Measurements from ENCODE around the gene ATP1A1. TPM values are rescaled to one million over a fixed set of nuclear protein-coding genes. Genes with fewer than 3 reads are reported as not detected.

Gene ATP1A1
- total RNA-seq, 4 donors from 2014 or later = 88.5 to 222 (median 156) TPM

DNA sequence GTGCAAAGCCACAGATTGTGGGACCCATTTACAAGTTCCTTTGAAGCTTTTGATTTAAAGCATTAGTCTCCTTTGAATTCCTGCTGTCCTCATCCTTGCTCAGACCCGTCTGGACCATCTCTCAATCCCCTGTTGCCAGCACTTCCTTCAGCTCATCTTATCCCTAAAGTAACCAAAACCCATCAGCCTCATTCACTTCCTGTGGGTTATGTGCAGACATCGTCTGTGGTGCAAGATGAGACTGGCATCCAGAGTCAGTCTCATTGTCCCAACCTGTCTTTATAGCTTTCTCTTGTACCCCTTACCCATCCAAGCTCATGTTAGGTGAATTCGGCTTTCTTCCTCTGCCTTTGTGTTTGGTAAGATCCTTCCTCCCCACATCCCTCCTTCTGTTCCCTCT is 29.3 kb downstream of the ATP1A1 start:
- TF ChIP-seq, protein P1, sequence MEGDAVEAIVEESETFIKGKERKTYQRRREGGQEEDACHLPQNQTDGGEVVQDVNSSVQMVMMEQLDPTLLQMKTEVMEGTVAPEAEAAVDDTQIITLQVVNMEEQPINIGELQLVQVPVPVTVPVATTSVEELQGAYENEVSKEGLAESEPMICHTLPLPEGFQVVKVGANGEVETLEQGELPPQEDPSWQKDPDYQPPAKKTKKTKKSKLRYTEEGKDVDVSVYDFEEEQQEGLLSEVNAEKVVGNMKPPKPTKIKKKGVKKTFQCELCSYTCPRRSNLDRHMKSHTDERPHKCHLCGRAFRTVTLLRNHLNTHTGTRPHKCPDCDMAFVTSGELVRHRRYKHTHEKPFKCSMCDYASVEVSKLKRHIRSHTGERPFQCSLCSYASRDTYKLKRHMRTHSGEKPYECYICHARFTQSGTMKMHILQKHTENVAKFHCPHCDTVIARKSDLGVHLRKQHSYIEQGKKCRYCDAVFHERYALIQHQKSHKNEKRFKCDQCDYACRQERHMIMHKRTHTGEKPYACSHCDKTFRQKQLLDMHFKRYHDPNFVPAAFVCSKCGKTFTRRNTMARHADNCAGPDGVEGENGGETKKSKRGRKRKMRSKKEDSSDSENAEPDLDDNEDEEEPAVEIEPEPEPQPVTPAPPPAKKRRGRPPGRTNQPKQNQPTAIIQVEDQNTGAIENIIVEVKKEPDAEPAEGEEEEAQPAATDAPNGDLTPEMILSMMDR (IDR thresholded peaks at IDR 0.05; ENCODE audit: low read depth) = no peak

DNA sequence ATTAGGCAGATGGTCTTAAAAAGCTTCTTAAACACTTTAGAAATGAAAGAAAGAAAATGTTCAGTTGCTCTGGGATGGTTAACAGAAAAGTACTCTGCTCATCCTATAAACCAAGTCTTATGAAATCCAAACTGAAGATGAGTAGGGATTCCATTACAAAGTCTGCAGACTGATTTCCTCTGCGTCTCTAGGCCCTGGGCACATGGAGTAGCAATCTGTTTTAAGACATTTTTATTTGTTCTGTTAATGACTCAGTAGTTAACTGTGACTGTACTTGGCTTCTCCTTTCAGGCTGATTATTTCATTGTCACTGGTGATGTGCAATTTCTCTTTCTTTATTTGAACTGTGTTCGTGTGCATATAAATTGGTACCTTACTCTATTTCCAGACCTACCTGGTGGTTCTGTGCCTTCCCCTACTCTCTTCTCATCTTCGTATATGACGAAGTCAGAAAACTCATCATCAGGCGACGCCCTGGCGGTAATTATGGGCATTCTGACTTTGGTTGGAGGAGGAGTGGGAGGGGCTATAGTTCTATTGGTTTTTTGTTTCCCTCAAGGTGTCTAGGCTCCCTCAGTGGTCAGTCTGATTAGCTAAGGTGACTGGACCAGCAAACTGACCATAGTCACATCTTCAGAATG is 30.6 kb downstream of the ATP1A1 start:
- TF ChIP-seq, protein P1 (IDR thresholded peaks at IDR 0.05; ENCODE audit: low read depth) = no peak

DNA sequence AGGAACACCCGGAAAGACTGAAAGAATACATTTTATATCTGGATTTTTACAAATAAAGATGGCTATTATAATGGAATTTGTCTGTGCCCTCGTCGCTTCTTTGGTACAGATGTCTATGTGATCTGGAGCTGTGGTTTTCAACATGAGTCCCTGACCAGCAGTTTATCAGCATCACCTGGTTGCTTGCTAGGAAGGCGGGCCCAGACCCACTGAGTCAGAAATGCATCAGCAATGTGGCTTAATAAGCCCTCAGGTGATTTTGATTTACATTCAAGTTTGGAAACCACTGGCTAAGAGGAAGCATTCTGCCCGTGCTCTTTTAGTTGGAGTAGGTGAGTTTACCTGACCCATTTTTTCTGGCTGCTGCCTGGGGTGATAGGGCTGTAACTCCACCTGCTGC is 31.7 kb downstream of the ATP1A1 start:
- TF ChIP-seq, protein P1 (IDR thresholded peaks at IDR 0.05; ENCODE audit: low read depth) = no peak

DNA sequence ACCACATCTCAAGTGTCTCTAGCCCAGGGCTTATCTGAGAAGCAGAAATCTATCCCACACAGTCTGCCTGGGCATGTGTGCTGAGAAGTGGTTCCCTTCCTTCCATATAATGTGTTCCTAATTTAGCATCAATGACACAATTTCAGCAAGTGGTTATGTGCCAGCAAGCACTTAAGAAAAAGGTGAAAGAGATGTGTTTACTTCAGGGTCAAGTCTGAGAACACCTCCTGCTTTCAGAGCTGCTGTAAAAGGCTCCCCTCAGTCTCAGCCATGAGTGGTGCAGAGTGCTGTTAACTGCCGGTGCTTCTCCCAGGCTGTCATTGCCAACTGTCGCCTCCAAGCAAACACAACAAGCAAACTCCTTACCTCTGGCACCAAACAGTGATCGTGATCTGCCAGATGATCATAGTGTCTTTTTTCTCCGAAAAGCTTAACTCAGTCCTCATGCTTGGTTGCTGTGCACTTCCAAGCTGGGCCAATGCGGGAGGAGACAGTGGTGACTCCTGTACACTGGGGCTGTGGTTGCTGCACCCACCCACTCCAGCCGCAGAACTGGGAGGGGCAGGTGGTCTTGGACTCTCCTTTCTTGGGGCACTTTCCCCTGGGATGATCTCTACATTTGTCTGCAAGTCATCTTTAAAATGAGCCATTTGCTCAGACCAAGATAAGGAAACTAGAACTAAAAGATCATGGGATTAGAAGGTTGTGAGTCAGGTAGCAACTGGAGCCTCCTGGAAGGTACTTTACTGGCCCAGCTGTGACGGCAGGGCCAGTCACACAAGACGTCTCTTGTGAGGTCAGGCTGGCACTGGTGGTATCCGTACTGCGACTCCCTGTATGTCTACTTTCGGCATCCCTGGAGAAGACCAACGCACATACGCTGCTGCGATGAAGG is 32.4 kb downstream of the ATP1A1 start:
- TF ChIP-seq, protein P1 (IDR thresholded peaks at IDR 0.05; ENCODE audit: low read depth) = no peak

DNA sequence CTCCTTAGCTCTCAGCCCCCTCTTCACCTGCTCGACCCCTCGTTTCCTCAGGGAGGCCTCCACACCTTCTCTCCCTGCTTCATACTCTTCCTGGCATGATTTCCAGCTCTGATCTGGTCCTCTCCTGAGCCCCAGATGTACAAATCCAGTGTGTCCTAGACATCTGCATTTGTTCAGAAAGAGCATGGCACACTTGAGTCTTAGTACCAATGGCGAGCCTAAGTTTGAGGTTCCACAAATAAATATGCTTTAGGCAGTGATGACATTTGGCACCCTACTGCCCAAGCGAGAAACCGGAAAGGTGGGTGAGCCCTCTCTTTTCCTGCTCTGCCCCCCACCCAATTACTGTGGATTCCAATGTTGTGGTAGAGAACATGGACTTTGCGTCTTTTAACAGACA is 34.0 kb downstream of the ATP1A1 start:
- TF ChIP-seq, protein P1 (IDR thresholded peaks at IDR 0.05; ENCODE audit: low read depth) = no peak

DNA sequence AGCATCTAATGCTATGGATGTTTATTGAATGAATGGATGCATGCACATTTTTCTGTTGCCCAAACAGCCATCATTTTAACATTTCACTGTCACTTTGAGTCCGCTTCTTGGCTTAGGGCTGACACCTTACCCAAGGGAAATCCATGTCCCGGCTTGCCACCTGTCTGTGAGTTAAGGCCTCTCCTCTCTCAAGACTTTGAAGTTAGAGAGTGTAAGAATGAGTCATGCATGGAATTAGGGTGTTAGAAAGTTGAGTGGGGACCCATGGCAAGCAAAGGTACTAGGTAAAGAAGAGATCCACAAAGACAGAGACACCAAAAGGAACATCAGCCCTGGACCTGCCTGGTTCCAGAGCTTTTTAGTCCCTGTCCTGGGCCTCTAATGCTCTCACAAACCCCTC is 35.1 kb downstream of the ATP1A1 start:
- TF ChIP-seq, protein P1 (IDR thresholded peaks at IDR 0.05; ENCODE audit: low read depth) = no peak

Data from subcutaneous adipose tissue (tissue), 4 donors.